ENCODE results near the gene PARD3.
A peak's percentile ranks its signal among the peaks of the same experiment; 100 is the strongest.

The PARD3 gene

DNA sequence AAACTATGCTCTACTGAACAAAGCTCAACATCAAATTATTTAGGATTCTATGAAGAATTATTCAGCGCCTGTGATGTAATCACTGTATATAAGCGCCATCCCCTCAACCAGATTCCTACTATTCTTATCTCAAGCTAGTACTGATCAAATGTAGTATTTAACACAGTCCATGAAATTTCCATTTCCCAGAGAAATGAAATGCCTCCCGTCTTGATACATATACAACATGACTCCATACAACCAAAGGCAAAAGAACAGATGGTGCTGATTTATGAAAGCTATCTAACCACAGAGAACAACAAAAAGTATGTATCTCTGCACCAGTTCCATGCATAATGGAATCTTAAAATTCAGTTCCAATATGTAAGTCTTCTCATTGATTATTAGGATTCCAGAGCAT, 406.1 kb downstream of the PARD3 start:
- WGBS (ENCODE audit: insufficient coverage), result 100% methylated on average over 3 of the region's 3 CpGs
- no peak overlapping the region for H3K4me3 ChIP-seq (ENCODE audit: control insufficient read depth in 1 of 7, extremely low read depth in 1 of 7, insufficient read depth in 4 of 7, low read depth in 2 of 7, low read length in 6 of 7)
- POLR2A ChIA-PET, result no interaction called here
- no peak for DNase-seq
- H3K27me3 ChIP-seq (replicated peaks in 2 of 5; ENCODE audit: control insufficient read depth in 4 of 5, insufficient read depth in 5 of 5, low read length in 4 of 5), result no peaks in the 10 kb centered on the region
- CTCF ChIA-PET, result no interaction called here
- peaks cover 0 to 4% (median 0%) of the 10 kb centered on the region in 4 experiments for H3K4me1 ChIP-seq (ENCODE audit: control extremely low read depth in 1 of 4, control insufficient read depth in 4 of 4, insufficient read depth in 4 of 4, low read length in 3 of 4)
- H3K36me3 ChIP-seq (ENCODE audit: control insufficient read depth in 4 of 4, insufficient read depth in 4 of 4, low read length in 3 of 4), result no peaks in the 10 kb centered on the region
- H3K9me3 ChIP-seq (ENCODE audit: control extremely low read depth in 1 of 5, control insufficient read depth in 4 of 5, insufficient read depth in 2 of 5, low read depth in 1 of 5, low read length in 4 of 5), result no peaks in the 10 kb centered on the region
- H3K27ac ChIP-seq (ENCODE audit: insufficient read depth in 1 of 2, low read depth in 1 of 2, low read length in 2 of 2, poor library complexity in 1 of 2, severe bottlenecking in 2 of 2), result no peak overlapping the region

DNA sequence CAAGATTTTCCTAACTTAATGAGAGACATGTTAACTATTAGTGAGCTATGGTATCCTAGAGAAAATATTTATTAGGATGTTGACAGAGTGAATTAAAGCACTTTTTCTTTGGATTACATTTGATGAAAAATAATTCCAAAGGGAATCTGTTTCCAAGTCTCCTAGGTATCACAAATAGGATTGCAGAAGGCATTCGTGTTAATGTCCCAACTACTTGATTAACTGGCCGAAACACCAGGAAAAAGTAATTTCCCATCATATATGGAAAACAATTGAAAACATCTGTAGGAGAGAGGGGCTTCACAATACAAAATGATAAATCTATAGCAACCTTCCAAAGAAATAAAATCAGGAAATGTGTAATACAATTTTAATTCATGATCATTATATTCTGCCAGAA, 406.7 kb downstream of the PARD3 start:
- Histone ChIP-seq H3K9me3 (ENCODE audit: control extremely low read depth in 1 of 5, control insufficient read depth in 4 of 5, insufficient read depth in 2 of 5, low read depth in 1 of 5, low read length in 4 of 5) (no peaks in the 10 kb centered on the region), H3K27me3 (replicated peaks in 2 of 5; ENCODE audit: control insufficient read depth in 4 of 5, insufficient read depth in 5 of 5, low read length in 4 of 5) (no peaks in the 10 kb centered on the region), H3K36me3 (ENCODE audit: control insufficient read depth in 4 of 4, insufficient read depth in 4 of 4, low read length in 3 of 4) (no peaks in the 10 kb centered on the region), H3K4me1 (ENCODE audit: control extremely low read depth in 1 of 4, control insufficient read depth in 4 of 4, insufficient read depth in 4 of 4, low read length in 3 of 4) (peaks cover 0 to 4% (median 0%) of the 10 kb centered on the region in 4 experiments), H3K4me3 (ENCODE audit: control insufficient read depth in 1 of 7, extremely low read depth in 1 of 7, insufficient read depth in 4 of 7, low read depth in 2 of 7, low read length in 6 of 7) (no peak overlapping the region), H3K27ac (ENCODE audit: insufficient read depth in 1 of 2, low read depth in 1 of 2, low read length in 2 of 2, poor library complexity in 1 of 2, severe bottlenecking in 2 of 2) (no peak overlapping the region)
- no peak for DNase-seq
- CTCF ChIA-PET, result no interaction called here
- WGBS (ENCODE audit: insufficient coverage), result no CpG with 5 or more reads among the region's 2 CpGs
- POLR2A ChIA-PET, result no interaction called here

DNA sequence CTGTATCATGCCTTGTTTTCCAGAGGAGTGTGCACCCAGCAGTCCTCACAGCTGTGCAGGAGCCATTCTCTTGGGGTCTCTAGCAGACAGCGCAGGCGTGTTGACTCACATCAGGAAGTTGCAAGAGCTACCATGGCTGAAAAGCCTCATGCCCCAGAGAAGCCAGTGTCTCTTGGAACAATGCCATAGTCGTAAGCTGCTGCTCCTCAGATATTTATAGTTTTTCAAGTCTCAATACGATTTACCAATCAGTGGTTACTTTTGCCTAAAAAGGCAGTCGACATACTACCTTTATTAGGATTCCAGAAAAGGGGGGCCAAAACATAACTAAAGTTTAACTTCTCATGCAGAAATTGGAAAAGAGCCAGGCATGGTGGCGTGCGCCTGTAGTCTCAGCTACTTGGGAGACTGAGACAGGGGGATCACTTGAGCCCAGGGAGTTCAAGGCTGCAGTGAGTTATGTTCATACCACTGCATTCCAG, 407.7 kb downstream of the PARD3 start:
- no peak overlapping the region for H3K27ac ChIP-seq (ENCODE audit: insufficient read depth in 1 of 2, low read depth in 1 of 2, low read length in 2 of 2, poor library complexity in 1 of 2, severe bottlenecking in 2 of 2)
- H3K4me1 ChIP-seq (ENCODE audit: control extremely low read depth in 1 of 4, control insufficient read depth in 4 of 4, insufficient read depth in 4 of 4, low read length in 3 of 4), result peaks cover 0 to 4% (median 0%) of the 10 kb centered on the region in 4 experiments
- WGBS (ENCODE audit: insufficient coverage), result 89% methylated on average over 6 of the region's 7 CpGs
- H3K27me3 ChIP-seq (replicated peaks in 2 of 5; ENCODE audit: control insufficient read depth in 4 of 5, insufficient read depth in 5 of 5, low read length in 4 of 5), result no peaks in the 10 kb centered on the region
- POLR2A ChIA-PET, result no interaction called here
- no peak overlapping the region for H3K4me3 ChIP-seq (ENCODE audit: control insufficient read depth in 1 of 7, extremely low read depth in 1 of 7, insufficient read depth in 4 of 7, low read depth in 2 of 7, low read length in 6 of 7)
- no peaks in the 10 kb centered on the region for H3K36me3 ChIP-seq (ENCODE audit: control insufficient read depth in 4 of 4, insufficient read depth in 4 of 4, low read length in 3 of 4)
- DNase-seq, result peak in 2 of 3 donors; percentile 30 to 39
- no peaks in the 10 kb centered on the region for H3K9me3 ChIP-seq (ENCODE audit: control extremely low read depth in 1 of 5, control insufficient read depth in 4 of 5, insufficient read depth in 2 of 5, low read depth in 1 of 5, low read length in 4 of 5)
- CTCF ChIA-PET, result no interaction called here

DNA sequence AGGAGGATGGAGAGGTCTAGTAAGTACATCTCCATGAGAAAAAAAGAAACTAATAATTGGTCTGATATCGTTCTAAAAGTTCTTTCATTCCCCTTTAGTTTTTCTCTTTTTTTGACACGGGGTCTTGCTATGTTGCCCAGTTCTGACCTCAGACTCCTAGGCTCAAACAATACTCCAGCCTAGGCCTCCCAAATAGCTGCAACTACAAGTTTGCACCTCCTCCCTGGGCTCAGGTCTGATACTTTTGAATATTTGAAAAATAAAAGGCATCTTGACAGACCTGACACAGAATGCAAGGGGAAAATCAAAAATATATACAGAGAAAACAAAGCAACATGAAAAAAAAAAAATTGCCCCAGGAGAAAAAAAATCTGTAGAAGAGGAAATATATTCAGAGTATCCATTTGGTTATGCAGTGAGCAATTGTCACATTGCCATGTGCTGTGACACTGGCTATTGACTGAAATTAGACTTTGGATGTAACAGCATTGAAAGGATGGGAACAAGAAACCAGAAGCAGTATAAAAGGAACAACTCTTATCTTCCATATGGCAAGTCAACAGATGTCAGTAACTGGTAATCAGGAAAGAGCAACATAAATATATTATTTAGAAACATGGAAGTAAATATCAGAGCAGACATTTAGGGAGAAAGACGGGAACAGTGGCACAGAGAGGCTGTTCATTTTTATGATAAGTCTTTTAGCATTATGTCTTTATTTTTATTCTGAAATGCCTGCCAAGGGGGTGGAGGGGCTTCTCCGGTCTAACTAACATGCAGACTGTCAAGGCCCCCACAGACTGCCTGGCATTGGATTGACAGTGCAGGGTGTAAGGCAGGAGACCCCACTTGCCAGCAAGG, 408.4 kb downstream of the PARD3 start:
- no peaks in the 10 kb centered on the region for H3K9me3 ChIP-seq (ENCODE audit: control extremely low read depth in 1 of 5, control insufficient read depth in 4 of 5, insufficient read depth in 2 of 5, low read depth in 1 of 5, low read length in 4 of 5)
- H3K27me3 ChIP-seq (replicated peaks in 2 of 5; ENCODE audit: control insufficient read depth in 4 of 5, insufficient read depth in 5 of 5, low read length in 4 of 5), result no peaks in the 10 kb centered on the region
- no peak overlapping the region for H3K27ac ChIP-seq (ENCODE audit: insufficient read depth in 1 of 2, low read depth in 1 of 2, low read length in 2 of 2, poor library complexity in 1 of 2, severe bottlenecking in 2 of 2)
- ChIA-PET POLR2A (no interaction called here), CTCF (no interaction called here)
- peaks cover 0 to 4% (median 0%) of the 10 kb centered on the region in 4 experiments for H3K4me1 ChIP-seq (ENCODE audit: control extremely low read depth in 1 of 4, control insufficient read depth in 4 of 4, insufficient read depth in 4 of 4, low read length in 3 of 4)
- H3K36me3 ChIP-seq (ENCODE audit: control insufficient read depth in 4 of 4, insufficient read depth in 4 of 4, low read length in 3 of 4), result no peaks in the 10 kb centered on the region
- DNase-seq, result no peak
- H3K4me3 ChIP-seq (ENCODE audit: control insufficient read depth in 1 of 7, extremely low read depth in 1 of 7, insufficient read depth in 4 of 7, low read depth in 2 of 7, low read length in 6 of 7), result no peak overlapping the region
- WGBS (ENCODE audit: insufficient coverage), result 100% methylated on average over 2 of the region's 4 CpGs

DNA sequence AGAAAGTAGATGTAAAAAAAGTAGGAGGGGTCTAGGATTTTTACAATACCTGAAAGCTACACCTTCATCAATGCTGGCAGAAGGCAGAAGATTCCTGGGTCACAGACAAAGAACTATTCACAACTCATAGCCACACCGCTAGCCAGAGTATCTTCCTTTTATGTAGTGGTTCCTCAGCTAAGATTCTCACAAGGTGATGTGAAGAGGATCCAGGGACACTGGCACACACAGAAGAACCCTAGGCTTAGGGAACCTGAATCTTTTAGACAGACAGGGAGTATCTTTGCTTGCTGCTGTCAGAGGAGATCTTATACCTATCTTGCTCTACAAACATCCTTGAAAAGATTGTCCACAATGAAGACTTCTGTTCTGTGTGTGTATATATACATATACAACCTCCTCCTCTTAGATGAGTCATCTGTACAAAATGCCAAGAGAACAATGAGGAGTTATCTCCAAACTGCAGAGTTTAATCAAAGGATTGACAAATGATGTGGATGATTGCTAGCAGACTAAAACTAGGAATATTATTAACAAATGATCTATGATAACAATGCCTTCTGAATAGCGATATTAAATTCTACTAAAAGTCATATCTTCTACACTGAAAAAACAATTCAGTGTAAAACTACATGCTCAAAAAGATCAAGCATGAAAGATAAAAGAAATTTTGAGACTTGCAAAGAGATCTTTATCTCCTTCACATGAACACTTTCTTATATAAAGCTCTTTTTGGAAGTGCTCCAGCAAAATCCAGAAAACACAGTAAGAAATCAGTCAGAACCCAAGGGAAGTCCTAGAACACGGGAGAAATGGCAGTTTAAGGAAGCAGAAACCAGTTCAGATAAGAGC, 409.3 kb downstream of the PARD3 start:
- Histone ChIP-seq H3K36me3 (ENCODE audit: control insufficient read depth in 4 of 4, insufficient read depth in 4 of 4, low read length in 3 of 4) (no peaks in the 10 kb centered on the region), H3K27me3 (replicated peaks in 2 of 5; ENCODE audit: control insufficient read depth in 4 of 5, insufficient read depth in 5 of 5, low read length in 4 of 5) (no peaks in the 10 kb centered on the region), H3K4me1 (ENCODE audit: control extremely low read depth in 1 of 4, control insufficient read depth in 4 of 4, insufficient read depth in 4 of 4, low read length in 3 of 4) (peaks cover 0 to 4% (median 0%) of the 10 kb centered on the region in 4 experiments), H3K9me3 (ENCODE audit: control extremely low read depth in 1 of 5, control insufficient read depth in 4 of 5, insufficient read depth in 2 of 5, low read depth in 1 of 5, low read length in 4 of 5) (no peaks in the 10 kb centered on the region), H3K27ac (ENCODE audit: insufficient read depth in 1 of 2, low read depth in 1 of 2, low read length in 2 of 2, poor library complexity in 1 of 2, severe bottlenecking in 2 of 2) (no peak overlapping the region), H3K4me3 (ENCODE audit: control insufficient read depth in 1 of 7, extremely low read depth in 1 of 7, insufficient read depth in 4 of 7, low read depth in 2 of 7, low read length in 6 of 7) (no peak overlapping the region)
- ChIA-PET POLR2A (no interaction called here), CTCF (no interaction called here)
- DNase-seq, result no peak
- WGBS (ENCODE audit: insufficient coverage), result 100% methylated on average over 1 of the region's 3 CpGs

GRCh38 chr10:34403512-34403911, 411.6 kb downstream of the PARD3 start:
- Histone ChIP-seq H3K4me1 (ENCODE audit: control extremely low read depth in 1 of 4, control insufficient read depth in 4 of 4, insufficient read depth in 4 of 4, low read length in 3 of 4) (peaks cover 0 to 4% (median 0%) of the 10 kb centered on the region in 4 experiments), H3K9me3 (ENCODE audit: control extremely low read depth in 1 of 5, control insufficient read depth in 4 of 5, insufficient read depth in 2 of 5, low read depth in 1 of 5, low read length in 4 of 5) (no peaks in the 10 kb centered on the region), H3K36me3 (ENCODE audit: control insufficient read depth in 4 of 4, insufficient read depth in 4 of 4, low read length in 3 of 4) (no peaks in the 10 kb centered on the region), H3K4me3 (ENCODE audit: control insufficient read depth in 1 of 7, extremely low read depth in 1 of 7, insufficient read depth in 4 of 7, low read depth in 2 of 7, low read length in 6 of 7) (no peak overlapping the region), H3K27ac (ENCODE audit: insufficient read depth in 1 of 2, low read depth in 1 of 2, low read length in 2 of 2, poor library complexity in 1 of 2, severe bottlenecking in 2 of 2) (no peak overlapping the region), H3K27me3 (replicated peaks in 2 of 5; ENCODE audit: control insufficient read depth in 4 of 5, insufficient read depth in 5 of 5, low read length in 4 of 5) (no peaks in the 10 kb centered on the region)
- DNase-seq, result no peak
- 90% methylated on average over 2 of the region's 4 CpGs for WGBS (ENCODE audit: insufficient coverage)
- CTCF ChIA-PET, result no interaction called here
- POLR2A ChIA-PET, result no interaction called here

DNA sequence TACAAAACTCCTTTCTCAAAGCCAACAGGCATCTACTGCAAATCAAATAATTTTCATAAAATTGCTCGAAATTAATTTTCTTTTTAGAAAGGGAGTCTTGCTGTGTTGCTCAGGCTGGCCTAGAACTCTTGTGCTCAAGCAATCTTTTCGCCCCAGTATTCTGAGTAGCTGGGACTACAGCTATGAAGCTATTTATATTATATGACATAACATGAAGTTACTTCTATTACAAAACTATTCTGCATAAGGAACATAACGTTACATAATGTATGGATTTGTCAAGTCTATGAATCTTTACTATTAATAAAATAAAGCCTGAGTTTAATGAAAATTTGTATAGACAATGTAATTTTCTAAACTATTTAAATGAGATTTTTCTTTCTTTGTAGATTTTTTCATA, 415.0 kb downstream of the PARD3 start:
- DNase-seq, result no peak
- Histone ChIP-seq H3K4me1 (ENCODE audit: control extremely low read depth in 1 of 4, control insufficient read depth in 4 of 4, insufficient read depth in 4 of 4, low read length in 3 of 4) (peaks cover 0 to 4% (median 1%) of the 10 kb centered on the region in 4 experiments), H3K36me3 (ENCODE audit: control insufficient read depth in 4 of 4, insufficient read depth in 4 of 4, low read length in 3 of 4) (no peaks in the 10 kb centered on the region), H3K4me3 (ENCODE audit: control insufficient read depth in 1 of 7, extremely low read depth in 1 of 7, insufficient read depth in 4 of 7, low read depth in 2 of 7, low read length in 6 of 7) (no peak overlapping the region), H3K27ac (ENCODE audit: insufficient read depth in 1 of 2, low read depth in 1 of 2, low read length in 2 of 2, poor library complexity in 1 of 2, severe bottlenecking in 2 of 2) (no peak overlapping the region), H3K27me3 (replicated peaks in 2 of 5; ENCODE audit: control insufficient read depth in 4 of 5, insufficient read depth in 5 of 5, low read length in 4 of 5) (no peaks in the 10 kb centered on the region), H3K9me3 (ENCODE audit: control extremely low read depth in 1 of 5, control insufficient read depth in 4 of 5, insufficient read depth in 2 of 5, low read depth in 1 of 5, low read length in 4 of 5) (no peaks in the 10 kb centered on the region)
- CTCF ChIA-PET, result no interaction called here
- POLR2A ChIA-PET, result no interaction called here
- 100% methylated on average over 1 of the region's 3 CpGs for WGBS (ENCODE audit: insufficient coverage)
